Kidney epithelial cell (primary cell): Measurements from ENCODE around the gene ENSA. TPM values are rescaled to one million over a fixed set of nuclear protein-coding genes. Genes with fewer than 3 reads are reported as not detected.

Experiments used
- DNase-seq: peaks from one replicate; pipeline ENCODE4 v3.0.0-alpha.2; 2010; ENCODE audit warnings: low read depth
- H3K27me3 ChIP-seq: 2 replicates; pipeline ENCODE4 v1.6.0; 2011; ENCODE audit warnings: low read length; ENCODE audit not compliant: control insufficient read depth, insufficient read depth
- H3K36me3 ChIP-seq: 2 replicates; pipeline ENCODE4 v1.5.1; 2011; ENCODE audit warnings: low read length; ENCODE audit not compliant: control insufficient read depth, insufficient read depth
- H3K4me3 ChIP-seq: 2 replicates; pipeline ENCODE4 v1.5.1; 2011; ENCODE audit warnings: low read depth, mild to moderate bottlenecking, control low read depth, low read length
- total RNA-seq: library from RNA; depleted of rRNA; stranded (reverse); fragments of >200 nt; gene quantifications from 2 replicates; pipeline ENCODE4 v1.2.3, GENCODE V29; 2015
- TF ChIP-seq, protein P1 (sequence below): IDR thresholded peaks from 2 replicates; pipeline ENCODE4 v1.5.1; 2011; ENCODE audit warnings: mild to moderate bottlenecking, moderate library complexity, low read length, control low read depth, inconsistent platforms; ENCODE audit not compliant: insufficient read depth, poor library complexity, severe bottlenecking

ENSA gene
- total RNA-seq, 1 donor from 2014 or later, result 80.9 TPM

DNA sequence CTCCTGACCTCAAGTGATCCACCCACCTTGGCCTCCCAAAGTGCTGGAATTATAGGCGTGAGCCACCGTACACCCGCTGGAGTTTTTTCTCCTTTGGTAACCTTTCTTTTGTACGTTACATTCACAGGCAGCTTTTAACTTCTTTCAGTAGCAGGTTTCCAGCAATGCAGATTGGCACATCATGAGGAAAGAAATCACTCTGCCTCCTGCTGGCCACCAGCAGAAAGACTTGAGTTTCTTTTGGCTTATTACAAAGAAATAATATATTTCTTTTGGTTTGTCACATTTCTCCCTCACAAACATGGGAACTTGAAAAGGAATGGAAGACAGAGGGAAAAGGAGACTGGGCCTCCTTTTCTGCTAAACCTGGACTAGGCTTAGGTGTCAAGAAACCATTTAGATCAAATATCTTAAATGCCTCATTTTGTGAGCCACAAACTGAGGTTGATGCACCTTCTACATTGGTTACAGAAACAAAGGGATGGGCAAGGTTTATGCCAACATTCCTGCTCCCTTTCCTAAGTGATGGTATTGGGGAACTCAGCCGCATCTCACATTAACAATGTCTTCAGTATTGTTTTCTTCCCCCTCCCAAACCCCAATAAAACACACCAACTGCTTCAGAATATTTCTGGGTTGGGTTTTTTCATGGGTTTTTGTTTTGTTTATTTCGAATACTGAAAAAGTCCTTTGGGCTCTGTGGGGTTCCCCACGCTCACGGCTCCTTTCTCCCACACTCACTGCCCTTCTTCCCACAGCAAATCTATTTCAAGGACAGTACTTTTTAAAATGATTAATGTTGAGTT, 7.7 kb downstream of the ENSA start:
- Histone ChIP-seq H3K36me3 (no peaks in the 10 kb centered on the region), H3K27me3 (no peaks in the 10 kb centered on the region), H3K4me3 (no peak overlapping the region)
- no peak for DNase-seq
- TF ChIP-seq, protein P1, sequence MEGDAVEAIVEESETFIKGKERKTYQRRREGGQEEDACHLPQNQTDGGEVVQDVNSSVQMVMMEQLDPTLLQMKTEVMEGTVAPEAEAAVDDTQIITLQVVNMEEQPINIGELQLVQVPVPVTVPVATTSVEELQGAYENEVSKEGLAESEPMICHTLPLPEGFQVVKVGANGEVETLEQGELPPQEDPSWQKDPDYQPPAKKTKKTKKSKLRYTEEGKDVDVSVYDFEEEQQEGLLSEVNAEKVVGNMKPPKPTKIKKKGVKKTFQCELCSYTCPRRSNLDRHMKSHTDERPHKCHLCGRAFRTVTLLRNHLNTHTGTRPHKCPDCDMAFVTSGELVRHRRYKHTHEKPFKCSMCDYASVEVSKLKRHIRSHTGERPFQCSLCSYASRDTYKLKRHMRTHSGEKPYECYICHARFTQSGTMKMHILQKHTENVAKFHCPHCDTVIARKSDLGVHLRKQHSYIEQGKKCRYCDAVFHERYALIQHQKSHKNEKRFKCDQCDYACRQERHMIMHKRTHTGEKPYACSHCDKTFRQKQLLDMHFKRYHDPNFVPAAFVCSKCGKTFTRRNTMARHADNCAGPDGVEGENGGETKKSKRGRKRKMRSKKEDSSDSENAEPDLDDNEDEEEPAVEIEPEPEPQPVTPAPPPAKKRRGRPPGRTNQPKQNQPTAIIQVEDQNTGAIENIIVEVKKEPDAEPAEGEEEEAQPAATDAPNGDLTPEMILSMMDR, result peak; percentile 58

DNA sequence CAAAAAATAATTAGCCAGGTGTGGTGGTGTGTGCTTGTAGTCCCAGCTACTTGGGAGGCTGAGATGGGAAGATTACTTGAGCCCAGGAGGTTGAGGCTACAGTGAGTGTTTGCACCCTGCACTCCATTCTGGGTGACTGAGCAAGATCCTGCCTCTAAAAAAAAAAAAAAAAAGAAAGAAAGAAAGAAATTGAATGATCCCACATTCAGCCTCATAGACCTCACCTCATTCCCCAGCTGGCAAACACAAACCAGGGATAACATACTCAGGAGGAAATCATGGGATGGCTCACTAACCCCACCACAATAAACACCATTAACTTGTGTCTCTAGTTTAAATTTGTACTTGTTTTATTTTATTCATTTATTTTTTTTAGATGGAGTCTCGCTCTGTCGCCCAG, 8.5 kb downstream of the ENSA start:
- H3K36me3 ChIP-seq, result no peaks in the 10 kb centered on the region
- DNase-seq, result no peak
- TF ChIP-seq, protein P1, result no peak

DNA sequence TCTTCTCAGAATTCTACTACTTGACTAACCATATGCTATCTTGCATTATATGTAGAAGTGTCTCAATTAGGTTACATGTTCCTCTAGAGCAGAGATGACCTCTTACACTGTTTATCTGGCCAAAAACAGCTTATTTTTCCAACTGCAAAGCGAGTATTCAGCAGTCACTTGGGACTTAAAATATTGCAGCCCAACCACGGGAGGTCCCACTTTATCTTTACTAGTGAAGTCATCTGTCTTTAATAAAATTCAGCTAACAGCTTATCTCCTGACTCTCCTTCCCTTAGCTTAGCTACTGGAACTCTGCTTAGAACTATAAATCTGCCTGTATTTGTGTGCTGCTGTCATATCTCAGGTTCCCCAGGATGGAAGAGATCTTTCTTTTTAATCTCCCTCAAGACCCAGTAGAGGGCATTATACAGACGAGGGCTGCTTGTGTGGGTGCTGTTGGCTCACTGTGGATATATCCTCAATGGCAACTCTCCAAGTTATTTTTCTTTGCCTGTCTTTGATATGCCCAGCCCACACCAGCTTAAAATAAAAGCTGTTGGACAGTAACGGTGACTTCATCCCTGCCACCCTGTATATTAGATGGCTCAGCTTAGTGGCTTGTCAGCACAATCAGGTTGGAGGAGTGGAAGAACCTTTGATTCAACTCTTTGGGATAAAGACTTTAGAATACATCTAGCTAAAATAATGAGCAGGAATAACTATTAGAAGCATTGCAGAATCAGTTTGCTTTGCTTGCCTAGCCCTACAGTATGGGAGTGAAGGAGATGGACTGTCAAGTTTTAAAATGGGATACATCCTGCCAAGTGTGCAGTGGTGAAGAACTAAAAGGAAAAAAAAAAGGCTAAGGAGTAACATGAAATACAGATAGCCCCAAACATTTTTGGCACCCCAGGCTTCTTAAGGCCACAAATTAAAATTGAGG, 9.6 kb downstream of the ENSA start:
- TF ChIP-seq, protein P1, result no peak
- H3K4me3 ChIP-seq, result no peak overlapping the region
- no peak for DNase-seq
- H3K36me3 ChIP-seq, result no peaks in the 10 kb centered on the region
- H3K27me3 ChIP-seq, result no peaks in the 10 kb centered on the region

More for the DNA sequence above, 8.5 kb downstream of the ENSA start:
- H3K27me3 ChIP-seq, result no peaks in the 10 kb centered on the region
- no peak overlapping the region for H3K4me3 ChIP-seq

DNA sequence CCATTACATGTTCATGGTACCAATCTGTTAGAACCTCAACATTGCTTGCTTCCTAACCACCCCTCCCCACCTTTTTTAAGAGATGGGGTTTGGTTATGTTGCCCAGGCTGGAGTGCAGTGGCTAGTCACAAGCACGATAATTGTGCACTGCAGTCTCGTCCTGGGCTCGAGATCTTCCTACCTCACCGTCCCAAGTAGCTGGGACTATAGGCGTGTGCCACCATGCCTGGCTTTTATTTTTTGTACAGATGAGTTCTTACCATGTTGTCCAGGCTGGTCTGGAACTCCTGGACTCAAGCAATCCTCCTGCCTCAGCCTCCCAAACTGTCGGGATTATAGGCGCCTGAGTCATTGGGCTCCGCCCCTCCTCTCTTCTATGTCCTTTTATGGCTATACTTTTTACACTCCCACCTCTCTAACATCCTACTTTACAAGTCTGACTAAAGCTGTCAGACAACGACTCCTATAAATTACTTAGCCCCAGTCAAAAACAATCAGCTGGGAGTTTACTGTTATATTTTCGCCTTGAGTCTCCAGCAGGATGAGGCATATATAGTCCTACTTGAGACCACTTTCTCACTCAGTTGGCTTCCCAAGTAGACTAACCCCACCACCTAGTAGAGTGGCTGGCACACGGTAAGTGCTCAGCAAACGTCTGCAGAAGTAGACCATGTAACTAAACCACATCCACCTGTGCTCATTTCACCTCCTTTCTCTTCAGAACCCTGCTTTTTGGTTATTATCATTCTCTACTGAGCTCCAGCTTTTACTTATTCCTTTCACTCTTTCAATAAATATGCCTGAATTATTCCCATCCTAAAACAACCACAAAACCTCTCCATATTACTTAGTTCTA, 13.8 kb downstream of the ENSA start:
- TF ChIP-seq, protein P1, result no peak
- DNase-seq, result no peak
- no peaks in the 10 kb centered on the region for H3K36me3 ChIP-seq
- no peaks in the 10 kb centered on the region for H3K27me3 ChIP-seq
- no peak overlapping the region for H3K4me3 ChIP-seq

DNA sequence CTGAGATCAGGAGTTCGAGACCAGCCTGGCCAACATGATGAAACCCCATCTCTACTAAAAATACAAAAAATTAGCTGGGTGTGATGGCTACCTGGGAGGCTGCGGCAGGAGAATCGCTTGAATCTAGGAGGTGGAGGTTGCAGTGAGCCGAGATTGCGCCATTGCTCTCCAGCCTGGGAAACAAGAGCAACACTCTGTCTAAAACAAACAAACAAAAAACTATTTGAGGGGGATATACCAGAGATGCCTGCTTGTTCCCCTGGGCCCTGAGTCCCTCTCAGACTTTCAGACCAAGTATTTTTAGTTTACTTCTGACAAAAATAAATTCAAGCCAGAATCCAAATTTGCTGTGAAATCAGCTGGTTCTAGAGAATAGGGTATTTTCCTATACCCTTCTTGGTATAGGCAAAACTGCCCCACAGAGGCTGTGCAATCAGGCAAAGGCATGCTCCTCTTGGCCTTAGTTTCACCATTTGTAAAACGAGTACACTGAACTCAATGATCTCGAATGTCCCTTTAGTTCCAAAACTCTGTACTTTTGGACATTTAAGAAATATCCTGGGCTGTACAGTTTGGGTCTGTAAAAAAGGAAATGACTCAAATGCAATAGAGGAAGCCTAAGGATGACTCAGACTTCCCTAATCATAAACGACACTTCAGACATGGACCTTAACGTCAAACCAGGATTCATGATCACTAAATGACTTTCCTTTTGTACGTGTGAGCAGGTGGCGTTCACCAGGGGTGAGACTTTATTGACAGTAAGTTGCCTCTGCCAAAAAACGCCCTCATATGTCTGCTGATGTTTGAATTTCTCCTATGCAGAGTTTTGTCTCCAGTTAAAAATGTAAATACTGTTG, 16.1 kb downstream of the ENSA start:
- Histone ChIP-seq H3K4me3 (no peak overlapping the region), H3K27me3 (no peaks in the 10 kb centered on the region), H3K36me3 (no peaks in the 10 kb centered on the region)
- peak; percentile 74 for DNase-seq
- TF ChIP-seq, protein P1, result no peak
